22Rv1 (cell line): ENCODE measurements around the gene KMT5C.

Experiments
- ZFX ChIP-seq: fragments of 450-650 bp; IDR thresholded peaks from 2 replicates; pipeline ENCODE4 v1.6.1; 2017; ENCODE audit warnings: antibody characterized with exemption, borderline replicate concordance
- TF ChIP-seq, protein P1 (sequence below): fragments of 450-650 bp; IDR thresholded peaks from 2 replicates; pipeline ENCODE4 v1.5.1; 2017; ENCODE audit warnings: mild to moderate bottlenecking

- TF ChIP-seq, protein P1, sequence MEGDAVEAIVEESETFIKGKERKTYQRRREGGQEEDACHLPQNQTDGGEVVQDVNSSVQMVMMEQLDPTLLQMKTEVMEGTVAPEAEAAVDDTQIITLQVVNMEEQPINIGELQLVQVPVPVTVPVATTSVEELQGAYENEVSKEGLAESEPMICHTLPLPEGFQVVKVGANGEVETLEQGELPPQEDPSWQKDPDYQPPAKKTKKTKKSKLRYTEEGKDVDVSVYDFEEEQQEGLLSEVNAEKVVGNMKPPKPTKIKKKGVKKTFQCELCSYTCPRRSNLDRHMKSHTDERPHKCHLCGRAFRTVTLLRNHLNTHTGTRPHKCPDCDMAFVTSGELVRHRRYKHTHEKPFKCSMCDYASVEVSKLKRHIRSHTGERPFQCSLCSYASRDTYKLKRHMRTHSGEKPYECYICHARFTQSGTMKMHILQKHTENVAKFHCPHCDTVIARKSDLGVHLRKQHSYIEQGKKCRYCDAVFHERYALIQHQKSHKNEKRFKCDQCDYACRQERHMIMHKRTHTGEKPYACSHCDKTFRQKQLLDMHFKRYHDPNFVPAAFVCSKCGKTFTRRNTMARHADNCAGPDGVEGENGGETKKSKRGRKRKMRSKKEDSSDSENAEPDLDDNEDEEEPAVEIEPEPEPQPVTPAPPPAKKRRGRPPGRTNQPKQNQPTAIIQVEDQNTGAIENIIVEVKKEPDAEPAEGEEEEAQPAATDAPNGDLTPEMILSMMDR, result no peak
- no peak for TF ChIP-seq ZFX
Measured at GRCh38 chr19:55389386-55390317, 50.0 kb downstream of the KMT5C start.
